ENCODE results near the gene COQ9.

COQ9 gene

GRCh38 chr16:57470711-57471110, 23.4 kb downstream of the COQ9 start:
- TF ChIP-seq, protein P1, sequence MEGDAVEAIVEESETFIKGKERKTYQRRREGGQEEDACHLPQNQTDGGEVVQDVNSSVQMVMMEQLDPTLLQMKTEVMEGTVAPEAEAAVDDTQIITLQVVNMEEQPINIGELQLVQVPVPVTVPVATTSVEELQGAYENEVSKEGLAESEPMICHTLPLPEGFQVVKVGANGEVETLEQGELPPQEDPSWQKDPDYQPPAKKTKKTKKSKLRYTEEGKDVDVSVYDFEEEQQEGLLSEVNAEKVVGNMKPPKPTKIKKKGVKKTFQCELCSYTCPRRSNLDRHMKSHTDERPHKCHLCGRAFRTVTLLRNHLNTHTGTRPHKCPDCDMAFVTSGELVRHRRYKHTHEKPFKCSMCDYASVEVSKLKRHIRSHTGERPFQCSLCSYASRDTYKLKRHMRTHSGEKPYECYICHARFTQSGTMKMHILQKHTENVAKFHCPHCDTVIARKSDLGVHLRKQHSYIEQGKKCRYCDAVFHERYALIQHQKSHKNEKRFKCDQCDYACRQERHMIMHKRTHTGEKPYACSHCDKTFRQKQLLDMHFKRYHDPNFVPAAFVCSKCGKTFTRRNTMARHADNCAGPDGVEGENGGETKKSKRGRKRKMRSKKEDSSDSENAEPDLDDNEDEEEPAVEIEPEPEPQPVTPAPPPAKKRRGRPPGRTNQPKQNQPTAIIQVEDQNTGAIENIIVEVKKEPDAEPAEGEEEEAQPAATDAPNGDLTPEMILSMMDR (IDR thresholded peaks at IDR 0.05; ENCODE audit: low read depth, low read length) = no peak
- in situ Hi-C loops (cut with HindIII; ENCODE audit: low sequenced_read_pairs) = no loop called here
- H3K4me3 ChIP-seq (ENCODE audit: low read depth, low read length) = no peak overlapping the region
- no peak for DNase-seq (ENCODE audit: low read depth, low spot score)

DNA sequence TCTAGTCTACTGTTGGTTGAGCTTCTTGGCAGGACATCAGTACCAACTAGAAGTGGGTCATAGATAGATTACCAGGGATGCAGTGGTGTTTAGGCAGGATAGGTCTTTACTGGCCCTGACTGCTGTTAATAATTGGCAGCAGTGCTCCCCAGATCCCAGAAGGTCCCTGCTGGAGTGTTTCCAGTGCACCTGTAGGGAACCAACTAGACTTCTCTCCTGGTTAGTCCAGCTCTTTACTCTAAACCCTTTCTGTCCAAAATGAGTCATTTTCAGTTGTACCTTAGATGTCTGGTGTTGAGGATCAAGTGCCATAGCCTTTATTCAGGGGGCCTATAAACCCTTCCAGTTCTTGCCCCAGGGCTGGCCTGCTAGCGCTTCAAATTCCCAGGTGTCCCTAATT, 23.9 kb downstream of the COQ9 start:
- in situ Hi-C loops (cut with HindIII; ENCODE audit: low sequenced_read_pairs) = no loop called here
- DNase-seq (ENCODE audit: low read depth, low spot score) = no peak
- no peak overlapping the region for H3K4me3 ChIP-seq (ENCODE audit: low read depth, low read length)
- TF ChIP-seq, protein P1 (IDR thresholded peaks at IDR 0.05; ENCODE audit: low read depth, low read length) = no peak

- no peak overlapping the region for H3K4me3 ChIP-seq (ENCODE audit: low read depth, low read length)
Measured at GRCh38 chr16:57471852-57472664, 24.8 kb downstream of the COQ9 start.

GRCh38 chr16:57472665-57473060, 25.4 kb downstream of the COQ9 start:
- DNase-seq (ENCODE audit: low read depth, low spot score) = no peak
- TF ChIP-seq, protein P1 (IDR thresholded peaks at IDR 0.05; ENCODE audit: low read depth, low read length) = no peak
- H3K4me3 ChIP-seq (ENCODE audit: low read depth, low read length) = no peak overlapping the region
- in situ Hi-C loops (cut with HindIII; ENCODE audit: low sequenced_read_pairs) = no loop called here

More at GRCh38 chr16:57471852-57472664, 24.8 kb downstream of the COQ9 start:
- in situ Hi-C loops (cut with HindIII; ENCODE audit: low sequenced_read_pairs) = no loop called here
- TF ChIP-seq, protein P1 (IDR thresholded peaks at IDR 0.05; ENCODE audit: low read depth, low read length) = no peak
- no peak for DNase-seq (ENCODE audit: low read depth, low spot score)

DNA sequence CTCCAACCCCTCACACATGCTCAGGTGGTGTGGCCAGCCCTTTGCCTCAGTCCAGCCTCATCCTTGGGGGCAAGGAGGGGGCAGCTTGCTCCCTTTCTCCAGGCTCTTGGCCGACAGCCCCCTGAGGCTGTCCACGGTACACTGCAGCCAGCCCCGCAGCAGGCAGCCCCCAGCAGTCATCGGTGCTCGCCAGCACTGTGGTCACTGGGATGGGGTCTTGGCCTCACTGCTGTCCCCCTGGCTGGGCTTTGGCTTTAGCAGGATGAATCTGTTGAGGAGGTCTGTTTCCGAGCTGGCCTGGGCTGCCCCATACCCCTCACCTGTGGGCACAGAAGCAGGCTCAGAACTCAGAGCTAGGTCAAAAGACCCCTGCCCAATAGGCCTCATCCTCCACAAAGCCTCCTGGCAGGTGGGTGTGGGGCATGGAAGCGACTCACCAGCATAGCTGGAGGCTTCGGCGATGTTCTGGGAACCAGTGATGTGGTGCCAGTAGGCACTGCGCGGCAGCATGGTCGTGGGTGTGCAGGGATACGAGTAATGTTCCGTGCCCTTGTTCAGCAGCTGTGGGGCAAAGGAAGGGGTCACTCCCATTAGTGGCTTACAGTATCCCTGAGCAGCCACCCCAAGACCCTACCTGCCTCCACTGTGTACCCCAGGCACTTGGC, 26.0 kb downstream of the COQ9 start:
- H3K4me3 ChIP-seq (ENCODE audit: low read depth, low read length) = no peak overlapping the region
- no peak for DNase-seq (ENCODE audit: low read depth, low spot score)
- TF ChIP-seq, protein P1 (IDR thresholded peaks at IDR 0.05; ENCODE audit: low read depth, low read length) = no peak
- in situ Hi-C loops (cut with HindIII; ENCODE audit: low sequenced_read_pairs) = no loop called here

DNA sequence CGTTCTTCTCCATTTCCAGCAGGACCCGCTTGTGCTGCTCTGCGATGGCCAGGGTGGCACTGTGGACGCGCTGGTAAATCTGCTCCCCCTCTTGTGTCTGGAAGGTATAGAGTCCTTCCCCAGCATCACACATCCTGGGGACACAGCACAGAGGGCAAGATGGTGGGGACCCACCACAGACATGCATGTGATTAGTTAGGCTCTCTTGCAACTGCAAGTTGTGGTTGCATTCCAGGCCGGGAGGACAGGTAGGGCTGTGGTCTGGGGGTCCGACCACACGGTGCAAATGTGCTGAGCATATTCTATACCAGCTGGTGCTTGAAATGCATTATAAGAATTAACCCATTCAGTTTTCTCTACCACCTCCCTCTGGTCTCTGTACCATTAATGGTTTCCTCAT, 26.6 kb downstream of the COQ9 start:
- no peak for DNase-seq (ENCODE audit: low read depth, low spot score)
- no peak overlapping the region for H3K4me3 ChIP-seq (ENCODE audit: low read depth, low read length)
- TF ChIP-seq, protein P1 (IDR thresholded peaks at IDR 0.05; ENCODE audit: low read depth, low read length) = no peak
- in situ Hi-C loops (cut with HindIII; ENCODE audit: low sequenced_read_pairs) = no loop called here
